ENCODE data around the gene GYS2. TPM values are rescaled to one million over a fixed set of nuclear protein-coding genes. Genes with fewer than 3 reads are reported as not detected.

Gene GYS2
- total RNA-seq, 4 donors from 2014 or later, result not detected

DNA sequence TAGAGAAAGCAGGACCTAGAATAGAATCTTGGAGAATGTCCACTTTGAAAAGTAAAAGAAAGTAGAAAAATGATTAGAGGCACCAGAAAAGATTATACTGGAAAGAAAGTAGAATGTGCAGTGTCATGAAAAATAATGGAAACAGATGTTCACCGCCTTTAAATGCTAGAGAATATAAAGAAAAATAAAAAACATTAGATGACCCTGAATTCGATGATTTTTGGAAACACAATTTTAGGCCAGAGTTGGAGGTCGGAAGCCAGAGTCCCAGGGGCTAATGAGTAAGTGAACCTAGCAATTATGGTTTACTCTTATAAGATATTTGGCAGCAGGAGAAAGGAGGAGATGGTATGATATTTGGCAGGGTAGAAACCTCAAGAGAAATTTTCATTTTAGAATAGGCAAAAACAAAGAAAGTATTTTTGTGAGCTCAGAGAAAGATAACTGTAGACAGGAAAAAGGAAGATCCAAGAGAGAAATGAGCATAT lies 37.7 kb downstream of the GYS2 start:
- H3K27ac ChIP-seq, result no peak overlapping the region
- H3K9me3 ChIP-seq, result no peaks in the 10 kb centered on the region
- no peaks in the 10 kb centered on the region for H3K36me3 ChIP-seq
- 81% methylated on average over 3 of the region's 3 CpGs; no CpG with 5 or more reads in 1 of the 2 donors for WGBS, 2 donors (ENCODE audit: low coverage in 1 of 2)
- H3K4me3 ChIP-seq, result no peak overlapping the region
- no peaks in the 10 kb centered on the region for H3K27me3 ChIP-seq
- no peaks in the 10 kb centered on the region for H3K4me1 ChIP-seq
- no peak for ATAC-seq
- TF ChIP-seq POLR2AphosphoS5 (IDR thresholded peaks at IDR 0.05) (no peak), POLR2A (IDR thresholded peaks at IDR 0.05) (no peak)
- TF ChIP-seq, protein P1, sequence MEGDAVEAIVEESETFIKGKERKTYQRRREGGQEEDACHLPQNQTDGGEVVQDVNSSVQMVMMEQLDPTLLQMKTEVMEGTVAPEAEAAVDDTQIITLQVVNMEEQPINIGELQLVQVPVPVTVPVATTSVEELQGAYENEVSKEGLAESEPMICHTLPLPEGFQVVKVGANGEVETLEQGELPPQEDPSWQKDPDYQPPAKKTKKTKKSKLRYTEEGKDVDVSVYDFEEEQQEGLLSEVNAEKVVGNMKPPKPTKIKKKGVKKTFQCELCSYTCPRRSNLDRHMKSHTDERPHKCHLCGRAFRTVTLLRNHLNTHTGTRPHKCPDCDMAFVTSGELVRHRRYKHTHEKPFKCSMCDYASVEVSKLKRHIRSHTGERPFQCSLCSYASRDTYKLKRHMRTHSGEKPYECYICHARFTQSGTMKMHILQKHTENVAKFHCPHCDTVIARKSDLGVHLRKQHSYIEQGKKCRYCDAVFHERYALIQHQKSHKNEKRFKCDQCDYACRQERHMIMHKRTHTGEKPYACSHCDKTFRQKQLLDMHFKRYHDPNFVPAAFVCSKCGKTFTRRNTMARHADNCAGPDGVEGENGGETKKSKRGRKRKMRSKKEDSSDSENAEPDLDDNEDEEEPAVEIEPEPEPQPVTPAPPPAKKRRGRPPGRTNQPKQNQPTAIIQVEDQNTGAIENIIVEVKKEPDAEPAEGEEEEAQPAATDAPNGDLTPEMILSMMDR (IDR thresholded peaks at IDR 0.05), result no peak

DNA sequence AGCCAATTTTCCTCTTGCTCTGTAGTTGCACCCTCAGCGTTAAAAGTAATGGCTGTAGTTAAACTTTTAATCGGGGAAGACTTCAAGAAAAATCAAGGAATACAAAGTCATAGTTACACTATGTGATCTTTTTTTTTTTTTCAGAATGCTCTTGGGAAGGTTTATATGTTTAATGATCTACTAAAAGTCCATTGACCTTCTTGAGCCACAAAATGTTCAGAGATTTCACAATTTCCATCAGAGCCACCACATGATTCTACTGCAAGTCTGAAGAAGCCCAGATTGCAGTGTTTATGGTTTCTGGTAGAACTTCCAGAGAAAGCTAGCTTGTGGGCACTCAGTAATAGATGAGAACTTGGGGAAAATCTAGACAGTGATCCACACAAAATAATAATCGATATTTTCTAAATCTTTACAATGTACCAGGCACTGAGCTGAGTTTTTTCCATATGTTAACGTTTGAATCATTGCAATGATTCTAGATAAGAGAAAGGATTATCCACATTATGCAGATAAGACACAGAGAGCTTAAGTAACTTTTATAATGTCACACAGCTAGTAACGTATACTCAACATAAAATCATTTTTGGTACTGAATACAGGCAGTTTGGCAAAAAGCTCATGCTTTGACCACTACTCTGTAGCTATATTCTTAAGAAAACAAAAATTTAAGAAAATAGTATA lies 38.3 kb downstream of the GYS2 start:
- WGBS, 2 donors (ENCODE audit: low coverage in 1 of 2), result 76 to 92% methylated on average over 5 of the region's 5 CpGs
- no peak for TF ChIP-seq POLR2A (IDR thresholded peaks at IDR 0.05)
- TF ChIP-seq EP300 (IDR thresholded peaks at IDR 0.05), result no peak
- no peak for TF ChIP-seq POLR2AphosphoS5 (IDR thresholded peaks at IDR 0.05)
- TF ChIP-seq, protein P1 (IDR thresholded peaks at IDR 0.05), result no peak
- ATAC-seq, result no peak
- no peaks in the 10 kb centered on the region for H3K9me3 ChIP-seq
- H3K27ac ChIP-seq, result no peak overlapping the region
- no peaks in the 10 kb centered on the region for H3K27me3 ChIP-seq
- no peaks in the 10 kb centered on the region for H3K36me3 ChIP-seq
- no peaks in the 10 kb centered on the region for H3K4me1 ChIP-seq
- no peak overlapping the region for H3K4me3 ChIP-seq

DNA sequence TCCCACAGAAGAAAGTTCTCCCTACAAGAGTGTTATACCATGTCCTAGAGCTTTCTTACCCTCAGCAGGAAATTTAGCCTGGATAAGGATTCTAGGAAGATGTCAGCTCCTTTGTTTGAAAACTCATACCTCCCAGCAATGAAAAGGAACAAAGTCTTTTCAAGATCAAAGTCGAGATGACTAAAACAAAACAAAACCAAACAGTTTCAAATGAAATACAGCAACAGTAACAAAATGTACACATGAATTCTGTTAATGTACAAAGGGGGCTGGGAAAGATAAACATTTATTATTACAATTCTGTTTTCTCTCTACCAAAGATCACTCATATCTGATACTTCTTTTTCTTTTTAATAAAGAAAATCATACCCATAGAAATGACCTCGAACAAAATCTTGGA lies 41.8 kb downstream of the GYS2 start:
- ATAC-seq, result no peak
- H3K4me3 ChIP-seq, result no peak overlapping the region
- no peaks in the 10 kb centered on the region for H3K9me3 ChIP-seq
- no peaks in the 10 kb centered on the region for H3K36me3 ChIP-seq
- no peaks in the 10 kb centered on the region for H3K27me3 ChIP-seq
- TF ChIP-seq POLR2A (IDR thresholded peaks at IDR 0.05), result no peak
- TF ChIP-seq POLR2AphosphoS5 (IDR thresholded peaks at IDR 0.05), result no peak
- TF ChIP-seq, protein P1 (IDR thresholded peaks at IDR 0.05), result no peak
- TF ChIP-seq EP300 (IDR thresholded peaks at IDR 0.05), result no peak
- WGBS, 2 donors (ENCODE audit: low coverage in 1 of 2), result 65 to 81% methylated on average over 2 of the region's 2 CpGs
- no peaks in the 10 kb centered on the region for H3K4me1 ChIP-seq
- H3K27ac ChIP-seq, result no peak overlapping the region

DNA sequence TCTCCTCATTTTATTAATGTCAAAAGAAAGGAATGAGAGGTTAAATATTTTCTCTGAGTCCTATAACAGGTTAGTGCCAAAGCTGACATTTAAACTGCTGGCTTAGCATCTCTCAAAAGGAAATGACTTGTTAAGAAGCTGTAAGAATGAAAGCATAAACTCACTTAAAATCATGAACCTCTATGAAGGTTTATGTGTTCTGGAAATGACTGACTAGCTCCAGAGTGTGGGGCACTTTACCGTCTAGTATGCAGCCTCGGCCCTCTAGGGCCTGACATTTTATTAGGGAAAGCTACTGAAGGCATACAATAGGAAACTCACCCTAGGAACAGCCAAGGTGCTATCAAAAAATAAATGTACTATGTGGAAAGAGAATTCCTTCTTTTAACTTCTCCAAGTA lies 43.5 kb downstream of the GYS2 start:
- Histone ChIP-seq H3K36me3 (no peaks in the 10 kb centered on the region), H3K27ac (no peak overlapping the region), H3K4me3 (no peak overlapping the region), H3K4me1 (no peaks in the 10 kb centered on the region), H3K9me3 (no peaks in the 10 kb centered on the region), H3K27me3 (no peaks in the 10 kb centered on the region)
- TF ChIP-seq POLR2AphosphoS5 (IDR thresholded peaks at IDR 0.05), result no peak
- TF ChIP-seq, protein P1 (IDR thresholded peaks at IDR 0.05), result no peak
- TF ChIP-seq POLR2A (IDR thresholded peaks at IDR 0.05), result no peak
- no peak for TF ChIP-seq EP300 (IDR thresholded peaks at IDR 0.05)
- no peak for ATAC-seq
- 32 to 35% methylated on average over 2 of the region's 2 CpGs for WGBS, 2 donors (ENCODE audit: low coverage in 1 of 2)
